TTC549 (cell line): Measurements from ENCODE around the gene TEAD4.

ENCODE experiments used
- FAIRE-seq: peaks from 2 replicates; lab custom pipeline; 2012; peaks lifted over from hg19 to GRCh38; lab: Jason Lieb, UNC

The TEAD4 gene

DNA sequence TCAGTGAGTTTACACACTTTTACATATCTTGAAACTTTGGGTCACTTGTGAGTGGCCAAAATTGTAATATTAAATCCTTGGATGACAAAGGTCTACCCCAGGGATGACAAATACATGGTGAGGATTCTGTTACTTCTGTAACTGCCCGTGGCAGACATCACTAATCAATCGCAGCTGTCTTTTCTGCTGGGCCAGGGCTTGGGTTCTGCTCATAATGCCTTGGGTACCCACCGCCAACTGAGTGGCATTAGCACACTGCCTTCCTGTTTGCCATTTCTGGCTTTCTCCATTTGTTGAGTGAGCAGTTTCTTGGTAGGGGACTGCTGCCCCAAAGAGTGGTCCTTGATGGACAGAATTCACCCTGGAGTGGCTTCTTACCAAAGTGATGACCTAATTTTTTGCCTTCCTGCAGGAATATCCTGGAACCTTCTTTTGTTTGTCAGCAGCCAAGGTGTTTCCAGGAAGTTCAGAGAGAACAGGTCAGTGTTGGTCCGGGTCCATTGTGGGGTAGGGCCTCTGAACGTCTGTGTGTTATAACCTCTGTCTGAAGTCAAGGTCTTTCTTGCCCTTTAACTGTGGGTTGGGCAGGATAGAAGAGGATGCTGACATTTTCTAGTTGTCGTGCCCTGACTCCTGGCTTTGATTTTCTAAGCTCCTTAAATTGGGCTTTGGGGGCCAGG, 124.2 kb downstream of the TEAD4 start:
- no peak for FAIRE-seq

DNA sequence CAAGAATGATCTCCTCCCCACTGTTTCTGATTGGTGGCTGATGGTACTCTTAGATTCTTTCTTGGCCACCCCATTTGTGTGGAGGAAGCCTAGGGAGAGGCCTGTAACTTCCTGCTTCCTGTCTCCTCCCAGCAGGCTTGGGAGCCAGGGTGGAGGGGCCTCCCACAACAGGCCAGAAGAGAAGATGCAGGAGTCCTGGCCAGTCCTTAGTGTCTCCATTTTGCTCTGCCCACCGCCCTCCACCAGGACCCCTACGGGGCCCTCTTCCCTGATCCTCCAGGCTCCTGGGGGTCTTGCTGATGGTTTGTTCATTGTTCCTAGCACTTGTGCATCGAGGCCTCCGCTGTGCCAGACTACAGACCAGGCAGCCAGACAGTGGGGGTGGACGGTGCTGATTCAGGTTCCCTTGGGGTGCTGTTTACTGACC, 124.7 kb downstream of the TEAD4 start:
- FAIRE-seq: no peak

DNA sequence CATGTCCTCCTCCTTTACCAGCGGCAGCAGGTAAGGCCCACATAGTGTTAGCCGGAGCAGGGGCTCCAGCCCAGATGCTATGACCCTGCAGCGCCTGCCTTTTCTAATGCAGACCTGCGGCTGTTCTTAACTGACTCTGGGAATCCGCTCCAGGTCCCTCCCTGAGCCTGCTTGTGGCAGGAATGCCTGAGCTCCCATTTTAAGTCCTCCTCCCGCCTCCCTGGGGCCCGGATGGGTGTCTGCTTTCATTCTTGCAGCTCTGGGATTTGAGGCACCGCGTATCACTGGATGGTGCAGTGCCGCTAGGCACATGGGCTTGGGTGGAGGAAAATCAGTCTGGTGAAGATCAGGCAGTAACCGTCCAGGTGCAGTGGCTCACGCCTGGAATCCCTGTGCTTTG, 125.5 kb downstream of the TEAD4 start:
- no peak for FAIRE-seq

DNA sequence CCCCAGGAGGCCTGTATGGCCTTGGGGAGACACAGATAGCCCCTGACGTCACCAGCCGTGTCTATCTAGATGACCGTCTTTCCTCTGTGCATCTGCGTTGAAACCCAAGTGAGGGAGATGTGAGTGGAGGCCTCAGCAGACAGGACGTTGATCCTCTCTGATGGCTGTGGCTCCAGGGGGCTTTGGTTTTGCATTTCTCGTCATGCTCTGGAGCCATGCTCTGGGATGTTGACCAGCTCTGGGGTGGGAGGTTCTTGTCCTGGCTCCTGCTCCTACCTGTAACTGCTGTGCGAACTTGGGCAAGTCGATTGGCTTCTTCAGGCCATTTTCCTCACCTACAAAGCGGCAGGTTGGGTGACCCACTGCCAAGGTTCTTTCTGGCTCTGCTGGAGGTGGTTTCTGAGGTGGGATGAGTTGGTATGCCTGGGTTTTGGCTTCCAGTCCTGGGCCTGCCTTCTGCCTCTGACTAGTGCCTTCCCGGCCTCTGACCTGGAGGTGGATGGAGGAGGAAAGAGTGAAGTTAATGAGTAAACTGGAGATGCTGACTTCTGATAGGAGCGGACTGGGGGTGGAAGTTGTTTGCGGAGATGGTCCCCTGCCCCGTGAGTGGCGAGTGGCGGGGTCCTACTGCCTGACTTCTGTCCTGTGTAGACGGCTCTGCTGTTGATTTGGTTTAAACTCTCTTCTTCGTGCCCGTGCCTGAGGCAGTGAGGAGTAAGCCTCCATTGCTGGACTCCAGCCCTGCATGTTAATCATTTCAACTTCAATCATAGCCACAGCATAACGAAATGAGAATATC, 126.3 kb downstream of the TEAD4 start:
- no peak for FAIRE-seq

DNA sequence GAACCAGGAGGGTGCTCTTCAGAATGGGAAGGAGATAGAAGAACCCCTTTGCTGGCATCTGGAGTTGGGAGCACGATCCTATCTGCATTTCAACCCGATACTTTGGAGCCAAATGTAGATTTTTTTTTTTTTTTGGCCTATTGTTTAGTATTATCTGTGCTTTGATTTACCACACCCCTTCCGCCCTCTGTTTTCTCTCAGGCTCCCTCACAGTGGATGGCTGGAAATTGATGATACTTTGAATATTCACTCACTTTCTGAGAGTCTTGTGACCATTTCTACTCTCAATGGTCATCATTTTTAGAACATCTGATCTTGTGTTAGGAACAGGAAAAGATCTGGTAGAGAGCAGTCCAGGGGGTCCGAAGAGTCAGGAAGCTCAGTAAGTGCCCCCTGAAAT, 127.0 kb downstream of the TEAD4 start:
- no peak for FAIRE-seq

DNA sequence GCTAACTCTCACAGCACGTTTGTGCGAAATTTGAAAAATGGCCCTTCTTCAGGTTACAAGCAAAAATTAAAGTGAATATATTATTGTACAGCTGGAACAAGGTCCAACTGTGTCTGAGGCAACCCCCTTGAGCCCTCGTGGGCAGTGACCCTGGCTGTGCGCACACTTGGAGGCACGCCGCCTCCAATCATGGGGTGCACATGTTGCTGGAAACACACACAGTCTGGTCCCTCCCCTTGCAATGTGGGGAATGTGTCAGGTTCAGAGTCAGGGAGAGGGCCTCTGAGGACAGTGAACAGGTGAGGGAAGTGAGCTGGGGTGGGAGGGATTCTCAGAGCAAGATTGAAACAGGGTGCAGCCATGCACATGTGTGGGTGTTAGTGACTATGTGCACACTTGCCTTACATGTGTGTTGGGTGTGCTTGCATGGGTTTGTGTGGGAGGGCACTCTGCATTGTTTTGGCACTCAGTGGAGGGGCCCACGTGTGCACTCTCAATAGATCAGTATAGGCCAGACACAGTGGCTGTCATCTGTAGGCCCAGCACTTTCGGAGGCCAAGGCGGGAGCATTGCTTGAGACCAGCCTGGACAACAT, 127.6 kb downstream of the TEAD4 start:
- no peak for FAIRE-seq

DNA sequence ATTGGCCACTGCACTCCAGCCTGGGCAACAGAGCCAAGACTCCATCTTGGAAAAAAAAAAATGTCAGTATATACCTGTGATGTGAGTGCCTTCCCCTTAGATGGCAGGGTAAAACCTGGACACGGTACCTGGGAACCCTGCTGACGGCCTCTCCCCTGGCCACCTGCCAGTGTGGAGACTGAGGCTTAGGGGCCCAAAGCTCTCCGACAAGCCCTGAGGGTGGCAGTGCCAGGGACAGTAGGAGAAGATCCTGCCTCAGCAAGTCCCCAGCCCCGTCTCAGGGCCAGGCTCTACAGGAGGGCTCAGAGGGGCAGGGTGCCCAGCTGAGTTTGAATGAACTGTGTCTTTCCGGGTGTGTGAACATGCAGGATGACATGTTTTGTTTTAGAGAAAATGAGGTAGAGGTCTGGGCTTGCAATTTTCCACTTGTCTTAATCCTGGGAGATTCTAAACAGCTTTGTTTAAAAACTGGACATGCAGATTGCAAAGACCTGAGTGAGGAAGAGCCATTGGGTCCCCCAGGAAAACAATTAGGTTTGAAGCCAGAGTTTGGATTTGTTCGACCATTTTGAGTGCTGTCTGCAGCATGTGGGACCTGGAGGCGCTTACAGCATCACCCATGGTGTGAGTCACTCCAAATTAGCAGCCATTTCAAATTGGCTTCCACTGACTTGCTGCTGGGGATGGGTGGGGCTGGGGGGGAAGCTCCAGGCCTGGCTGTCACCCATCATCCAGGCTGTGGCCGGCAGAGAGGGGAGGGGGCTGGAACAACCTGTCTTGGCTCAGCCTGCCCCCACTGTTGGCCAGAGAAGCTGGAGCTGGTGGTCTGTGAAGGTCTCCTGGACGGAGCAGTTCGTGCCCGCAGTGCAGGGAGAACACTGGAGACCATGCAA, 128.8 kb downstream of the TEAD4 start:
- no peak for FAIRE-seq

DNA sequence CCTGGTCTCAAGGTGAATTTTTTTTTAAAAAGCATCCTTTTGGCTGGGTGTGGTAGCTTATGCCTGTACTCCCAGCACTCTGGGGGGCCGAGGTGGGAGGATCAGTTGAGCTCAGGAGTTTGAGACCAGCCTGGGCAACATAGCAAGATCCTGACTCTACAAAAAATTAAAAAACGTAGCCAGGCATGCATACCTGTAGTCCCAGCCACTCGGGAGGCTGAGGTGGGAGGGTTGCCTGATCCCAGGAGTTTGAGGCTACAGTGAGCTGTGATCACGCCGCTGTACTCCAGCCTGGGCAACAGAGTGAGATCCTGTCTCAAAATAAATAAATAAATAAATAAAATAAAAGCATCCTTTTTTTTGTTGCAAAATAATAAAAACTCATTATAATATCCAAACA, 130.4 kb downstream of the TEAD4 start:
- no peak for FAIRE-seq
